GM23338 (cell line): ENCODE measurements around the gene LRRC18.

Source experiments
- CREB1 ChIP-seq: fragments of 250-450 bp; sonication (Bioruptor Pico); IDR thresholded peaks from 2 replicates; pipeline ENCODE4 v1.5.0; 2020; ENCODE audit warnings: low read depth, mild to moderate bottlenecking, moderate library complexity
- CTCF ChIP-seq, 2 experiments: fragments of 200-600 bp in 1 of 2; sonication (generic) in 1 of 2; conservative IDR thresholded peaks; 2 replicates each; pipeline versions ENCODE4 v1.5.1 to v1.6.1; 2016 to 2017; ENCODE audit warnings: antibody characterized with exemption in 2 of 2, low read depth in 2 of 2, mild to moderate bottlenecking in 2 of 2, moderate library complexity in 1 of 2
- EZH2 ChIP-seq: fragments of 200-600 bp; sonication (generic); IDR thresholded peaks from one replicate; pipeline ENCODE4 v1.8.0; 2017; ENCODE audit warnings: antibody characterized with exemption, mild to moderate bottlenecking, low read depth; ENCODE audit not compliant: unreplicated experiment
- EZH2phosphoT487 ChIP-seq: fragments of 200-600 bp; sonication (generic); IDR thresholded peaks from one replicate; pipeline ENCODE4 v1.8.1; 2018; ENCODE audit warnings: antibody characterized with exemption; ENCODE audit not compliant: unreplicated experiment
- NANOG ChIP-seq: IDR thresholded peaks from 2 replicates; pipeline ENCODE4 v1.6.1; 2016; ENCODE audit warnings: antibody characterized with exemption, borderline replicate concordance
- POLR2AphosphoS5 ChIP-seq: IDR thresholded peaks from 2 replicates; pipeline ENCODE4 v1.6.1; 2016; ENCODE audit warnings: antibody characterized with exemption, low read depth
- REST ChIP-seq: IDR thresholded peaks from one replicate; pipeline ENCODE4 v1.6.1; 2018; ENCODE audit warnings: antibody characterized with exemption; ENCODE audit not compliant: unreplicated experiment
- ZNF331 ChIP-seq: fragments of 250-450 bp; sonication (Bioruptor Pico); IDR thresholded peaks from 2 replicates; pipeline ENCODE4 v1.5.0; 2020; ENCODE audit warnings: low read depth, mild to moderate bottlenecking, moderate library complexity
- TF ChIP-seq, protein P1 (sequence below): IDR thresholded peaks from 2 replicates; pipeline ENCODE4 v1.6.1; 2016; ENCODE audit warnings: antibody characterized with exemption

DNA sequence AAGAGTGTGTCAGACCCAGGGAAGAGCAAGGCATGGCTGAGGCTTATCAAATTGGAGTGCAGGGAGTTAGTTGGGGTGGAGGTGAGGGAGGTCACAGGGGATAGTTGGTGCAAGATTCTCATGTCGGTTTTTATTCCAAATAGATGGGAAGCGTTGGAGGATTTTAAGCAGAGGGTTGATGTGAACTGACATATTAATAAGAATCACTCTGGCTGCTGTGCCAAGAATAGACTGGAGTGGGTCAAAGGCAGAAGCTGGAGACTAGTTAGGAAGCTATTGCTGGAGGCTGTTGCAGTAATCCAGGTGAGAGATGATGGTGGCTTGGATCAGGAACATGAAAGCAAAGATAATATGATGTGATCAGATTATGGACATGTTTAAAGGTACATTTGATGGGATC lies 36.5 kb downstream of the LRRC18 start:
- no peak for TF ChIP-seq CTCF (conservative IDR thresholded peaks at IDR 0.05; ENCODE audit: low read depth in 2 of 2)
- TF ChIP-seq POLR2AphosphoS5 = no peak
- TF ChIP-seq EZH2phosphoT487 = no peak
- no peak for TF ChIP-seq EZH2
- no peak for TF ChIP-seq ZNF331 (CRISPR knock-in tag)
- no peak for TF ChIP-seq CREB1 (CRISPR knock-in tag)
- no peak for TF ChIP-seq REST
- TF ChIP-seq, protein P1, sequence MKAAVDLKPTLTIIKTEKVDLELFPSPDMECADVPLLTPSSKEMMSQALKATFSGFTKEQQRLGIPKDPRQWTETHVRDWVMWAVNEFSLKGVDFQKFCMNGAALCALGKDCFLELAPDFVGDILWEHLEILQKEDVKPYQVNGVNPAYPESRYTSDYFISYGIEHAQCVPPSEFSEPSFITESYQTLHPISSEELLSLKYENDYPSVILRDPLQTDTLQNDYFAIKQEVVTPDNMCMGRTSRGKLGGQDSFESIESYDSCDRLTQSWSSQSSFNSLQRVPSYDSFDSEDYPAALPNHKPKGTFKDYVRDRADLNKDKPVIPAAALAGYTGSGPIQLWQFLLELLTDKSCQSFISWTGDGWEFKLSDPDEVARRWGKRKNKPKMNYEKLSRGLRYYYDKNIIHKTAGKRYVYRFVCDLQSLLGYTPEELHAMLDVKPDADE = no peak
- no peak for TF ChIP-seq NANOG
